ENCODE data around the gene CIB1.

CIB1 gene

GRCh38 chr15:90240856-90241255 is 7.1 kb upstream of the CIB1 start:
- no peak for DNase-seq (ENCODE audit: low read depth in 2 of 2)

DNA sequence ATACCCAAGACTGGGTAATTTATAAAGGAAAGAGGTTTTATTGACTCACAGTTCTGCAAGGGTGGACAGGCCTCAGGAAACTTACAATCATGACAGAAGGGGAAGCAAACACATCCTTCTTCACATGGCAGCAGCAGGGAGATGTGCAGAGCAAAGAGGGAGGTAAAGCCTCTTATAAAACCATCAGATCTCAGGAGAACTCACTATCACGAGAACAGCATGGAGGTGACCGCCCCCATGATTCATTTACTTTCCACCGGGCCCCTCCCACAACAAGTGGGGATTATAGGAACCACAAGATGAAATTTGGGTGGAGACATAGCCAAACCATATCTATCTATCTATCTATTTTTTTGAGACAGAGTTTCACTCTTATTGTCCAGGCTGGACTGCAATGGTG is 5.6 kb upstream of the CIB1 start:
- no peak for DNase-seq (ENCODE audit: low read depth in 2 of 2)

DNA sequence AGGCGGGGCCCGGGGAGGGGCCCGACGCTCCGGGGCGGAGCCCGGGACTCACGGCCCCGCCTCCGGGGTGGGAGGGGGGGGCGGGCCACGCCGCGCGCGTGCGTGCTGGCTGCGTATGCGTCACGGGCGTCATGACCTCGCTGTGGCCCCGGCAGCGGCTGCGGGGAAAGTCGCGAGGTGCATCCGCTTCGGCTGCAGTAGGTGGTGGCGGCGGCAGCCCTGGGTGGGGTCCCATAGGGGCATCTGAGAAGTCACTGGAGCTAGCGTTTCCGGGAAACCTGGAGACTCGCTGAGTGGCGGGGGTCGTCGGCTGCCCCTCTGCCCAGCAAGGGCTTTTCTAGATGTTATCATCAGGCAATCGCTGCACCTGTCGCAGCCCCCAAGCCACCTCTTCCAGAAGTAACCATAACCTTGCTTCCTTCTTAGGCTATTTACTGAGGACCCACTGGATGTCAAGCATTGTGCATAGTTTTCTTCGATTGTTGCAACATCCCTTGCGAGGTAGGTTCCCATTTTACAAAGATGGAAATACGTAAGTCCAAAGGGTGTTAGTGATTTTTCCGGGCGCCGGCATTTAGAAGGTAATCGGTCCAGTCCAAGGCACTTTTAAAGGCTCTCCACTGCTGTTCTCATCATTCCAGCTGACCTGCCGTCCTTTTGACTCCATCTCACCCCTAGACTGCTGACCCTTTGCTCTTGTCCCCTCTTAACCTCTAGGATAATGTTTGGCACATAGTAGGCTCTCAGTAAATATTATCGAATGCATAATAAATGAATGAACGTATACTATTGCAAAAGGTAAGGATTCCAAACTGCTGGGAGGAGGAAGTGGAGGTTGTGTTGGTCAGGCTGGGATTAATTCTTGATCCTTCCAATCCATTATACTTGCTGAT is 601 bp upstream of the CIB1 start, which contains the start of gene GDPGP1:
Gene GDPGP1, plus strand, starts transcription at position 114 of the 893 bp plus-strand sequence. CDS start 6,700 bp downstream, outside the sequence.
- DNase-seq (ENCODE audit: low read depth in 2 of 2) = no peak

GRCh38 chr15:90232941-90233386 is 777 bp downstream of the CIB1 start:
- no peak for DNase-seq (ENCODE audit: low read depth in 2 of 2)

DNA sequence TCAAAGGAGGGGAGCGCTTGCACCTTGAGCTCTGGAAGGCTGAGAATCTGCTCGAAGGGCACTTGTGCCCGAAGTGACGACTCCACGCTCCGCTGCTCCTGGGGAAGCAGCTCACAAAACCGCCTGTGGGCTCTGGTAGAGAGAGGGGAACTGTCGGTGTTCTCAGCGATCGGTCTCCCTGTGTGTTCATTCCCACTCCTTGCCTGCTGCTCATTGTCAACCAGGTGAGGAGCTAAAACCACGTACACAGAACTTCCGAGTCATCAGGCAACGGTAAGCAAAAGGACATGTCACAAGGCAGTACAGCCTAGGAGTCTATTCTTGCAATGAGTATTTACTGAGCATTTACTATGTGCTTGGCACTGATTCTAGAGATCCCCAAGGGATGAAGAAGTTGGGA is 1.5 kb downstream of the CIB1 start:
- no peak for DNase-seq (ENCODE audit: low read depth in 2 of 2)

DNA sequence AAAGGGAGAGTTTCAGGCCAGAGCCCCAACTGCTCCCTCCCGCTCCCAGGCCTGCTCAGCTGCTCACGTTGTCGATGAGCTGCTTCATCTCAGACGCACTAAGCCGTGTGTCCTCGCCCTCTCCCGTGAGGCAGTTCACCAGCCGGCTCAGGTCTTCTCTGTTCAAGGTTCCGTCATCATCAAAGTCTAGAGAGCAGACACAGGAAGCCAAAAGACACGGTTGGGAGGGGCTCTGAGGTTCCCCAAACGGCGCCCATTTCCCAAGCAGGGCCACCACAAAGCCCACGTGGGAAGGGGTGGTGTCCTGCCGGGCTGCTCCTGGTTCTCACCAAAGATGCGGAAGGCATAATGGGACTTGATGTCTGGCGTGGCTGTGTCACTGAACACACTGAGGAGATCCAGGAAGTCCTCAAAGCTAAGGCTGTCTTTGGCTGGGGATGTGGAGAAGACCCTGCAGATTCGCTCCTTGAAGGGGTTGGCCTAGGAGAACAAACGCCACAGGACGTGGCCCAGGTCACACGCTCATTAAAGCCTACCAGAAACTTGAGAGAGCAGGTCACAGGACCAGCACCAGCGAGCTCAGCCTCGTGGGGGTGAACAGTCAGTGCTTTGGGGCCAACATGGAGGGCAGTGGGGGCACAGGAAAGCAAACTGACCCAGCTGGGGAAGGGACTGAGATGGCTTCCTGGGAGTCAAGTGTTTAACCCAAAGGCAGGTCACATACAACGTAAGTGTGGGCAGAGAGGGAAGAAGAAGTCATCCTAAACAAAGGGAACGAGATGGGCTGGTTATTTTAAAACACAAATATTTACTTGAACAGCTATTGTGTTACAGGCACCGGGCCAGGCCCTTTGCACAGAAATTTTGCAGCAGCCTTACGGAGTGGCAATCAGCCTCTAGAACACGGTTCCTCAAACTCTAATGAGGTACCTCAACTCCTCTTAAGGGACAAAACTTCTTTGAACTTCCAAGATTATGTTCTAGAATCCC is 2.4 kb downstream of the CIB1 start:
- DNase-seq (ENCODE audit: low read depth in 2 of 2) = peak; percentile 48 to 53

DNA sequence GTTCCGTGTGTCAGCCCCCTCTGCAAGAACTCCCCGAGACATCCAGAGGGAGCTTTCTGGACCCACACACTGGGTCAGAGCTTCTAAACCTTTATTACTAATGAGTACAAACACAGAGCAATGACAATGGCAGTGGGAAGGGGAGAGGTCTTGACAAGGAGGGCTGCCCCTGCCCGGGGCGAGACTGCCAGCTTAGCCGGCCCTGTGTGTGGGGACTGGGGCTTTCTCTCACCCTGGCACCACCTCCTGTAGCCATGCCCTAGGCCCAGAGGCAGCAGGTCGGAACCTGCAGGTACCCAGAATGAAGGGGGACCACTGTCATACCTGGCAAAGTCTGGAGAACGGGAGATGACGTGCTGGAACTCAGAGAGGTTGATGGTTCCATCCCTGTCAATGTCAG is 3.1 kb downstream of the CIB1 start:
- DNase-seq (ENCODE audit: low read depth in 2 of 2) = no peak

DNA sequence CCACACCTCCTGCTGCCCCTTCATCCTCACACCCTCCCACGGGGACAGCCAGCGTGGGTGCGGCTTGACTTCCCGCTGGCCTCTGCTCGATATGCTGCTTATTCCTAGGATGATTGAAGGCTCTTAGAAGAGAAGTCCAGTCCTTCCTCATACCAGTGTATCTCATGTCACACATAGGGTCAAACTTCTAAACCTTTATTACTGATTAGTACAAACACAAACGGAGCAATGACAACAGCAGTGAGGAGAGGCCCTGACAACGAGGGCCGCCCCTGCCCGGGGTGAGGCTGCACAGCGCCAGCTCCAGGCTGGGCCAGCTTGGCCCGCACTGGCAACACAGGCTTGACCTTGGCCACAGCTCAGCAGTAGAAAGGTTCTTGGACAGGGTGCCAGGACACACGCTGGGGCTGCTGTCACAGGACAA is 3.7 kb downstream of the CIB1 start:
- no peak for DNase-seq (ENCODE audit: low read depth in 2 of 2)

DNA sequence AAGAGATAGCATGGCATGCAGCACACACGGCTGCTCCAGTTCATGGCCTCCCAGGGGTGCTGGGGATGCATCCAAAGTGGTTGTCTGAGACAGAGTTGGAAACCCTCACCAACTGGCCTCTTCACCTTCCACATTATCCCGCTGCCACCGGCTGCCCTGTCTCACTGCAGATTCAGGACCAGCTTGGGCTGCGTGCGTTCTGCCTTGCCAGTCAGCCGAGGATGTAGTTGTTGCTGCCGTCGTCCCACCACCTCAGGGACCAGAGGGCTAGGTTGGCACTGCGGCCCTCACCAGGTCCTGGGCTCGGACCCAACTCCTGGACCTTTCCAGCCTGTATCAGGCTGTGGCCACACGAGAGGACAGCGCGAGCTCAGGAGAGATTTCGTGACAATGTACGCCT is 4.8 kb downstream of the CIB1 start:
- no peak for DNase-seq (ENCODE audit: low read depth in 2 of 2)

GRCh38 chr15:90227816-90228772 is 5.6 kb downstream of the CIB1 start:
- no peak for DNase-seq (ENCODE audit: low read depth in 2 of 2)

- no peak for DNase-seq (ENCODE audit: low read depth in 2 of 2)
Measured at GRCh38 chr15:90227336-90227735, 6.4 kb downstream of the CIB1 start.

GRCh38 chr15:90225504-90226234 is 8.1 kb downstream of the CIB1 start:
- DNase-seq (ENCODE audit: low read depth in 2 of 2) = no peak

GRCh38 chr15:90225047-90225446 is 8.7 kb downstream of the CIB1 start:
- no peak for DNase-seq (ENCODE audit: low read depth in 2 of 2)

GRCh38 chr15:90223441-90224165 is 10.1 kb downstream of the CIB1 start:
- no peak for DNase-seq (ENCODE audit: low read depth in 2 of 2)

DNA sequence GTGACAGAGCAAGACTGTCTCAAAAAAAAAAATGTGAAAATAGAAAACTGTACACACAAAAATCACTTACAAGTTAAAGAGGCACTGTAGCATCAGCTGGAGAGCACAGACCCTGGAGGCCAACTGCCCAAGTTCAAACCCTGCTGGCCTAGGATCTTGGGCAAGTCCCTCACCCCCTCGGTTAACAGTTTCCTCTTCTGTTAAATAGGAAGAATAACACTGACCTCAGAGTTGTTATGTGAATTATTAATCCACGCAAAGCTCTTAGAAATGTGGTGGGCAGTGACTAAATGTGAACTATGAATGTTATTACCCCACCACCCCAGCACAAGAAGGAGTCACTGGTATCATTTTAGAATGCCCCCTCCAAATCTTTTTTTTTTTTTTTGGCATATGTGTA is 11.2 kb downstream of the CIB1 start:
- no peak for DNase-seq (ENCODE audit: low read depth in 2 of 2)

DNA sequence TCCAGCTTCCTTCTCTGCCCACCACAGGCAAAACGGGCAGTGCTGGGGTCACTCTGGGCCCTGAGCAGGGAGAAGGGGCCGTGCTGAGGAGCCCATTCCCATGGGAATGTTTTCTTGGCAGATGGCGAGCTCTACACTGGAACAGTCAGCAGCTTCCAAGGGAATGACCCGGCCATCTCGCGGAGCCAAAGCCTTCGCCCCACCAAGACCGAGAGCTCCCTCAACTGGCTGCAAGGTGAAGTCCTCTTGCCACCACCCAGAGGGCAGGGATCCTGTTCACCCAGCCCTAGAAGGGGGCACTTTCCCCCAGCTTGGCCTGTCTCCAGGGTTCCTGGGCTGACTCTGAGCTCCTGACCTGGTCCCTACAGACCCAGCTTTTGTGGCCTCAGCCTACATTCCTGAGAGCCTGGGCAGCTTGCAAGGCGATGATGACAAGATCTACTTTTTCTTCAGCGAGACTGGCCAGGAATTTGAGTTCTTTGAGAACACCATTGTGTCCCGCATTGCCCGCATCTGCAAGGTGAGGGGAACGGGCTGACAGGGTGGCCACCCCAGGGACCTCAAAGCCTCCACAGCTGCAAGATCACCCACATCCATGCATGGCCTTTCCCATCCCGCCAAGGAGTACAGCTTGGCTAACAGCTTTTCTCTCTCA is 12.4 kb downstream of the CIB1 start:
- DNase-seq (ENCODE audit: low read depth in 2 of 2) = no peak

DNA sequence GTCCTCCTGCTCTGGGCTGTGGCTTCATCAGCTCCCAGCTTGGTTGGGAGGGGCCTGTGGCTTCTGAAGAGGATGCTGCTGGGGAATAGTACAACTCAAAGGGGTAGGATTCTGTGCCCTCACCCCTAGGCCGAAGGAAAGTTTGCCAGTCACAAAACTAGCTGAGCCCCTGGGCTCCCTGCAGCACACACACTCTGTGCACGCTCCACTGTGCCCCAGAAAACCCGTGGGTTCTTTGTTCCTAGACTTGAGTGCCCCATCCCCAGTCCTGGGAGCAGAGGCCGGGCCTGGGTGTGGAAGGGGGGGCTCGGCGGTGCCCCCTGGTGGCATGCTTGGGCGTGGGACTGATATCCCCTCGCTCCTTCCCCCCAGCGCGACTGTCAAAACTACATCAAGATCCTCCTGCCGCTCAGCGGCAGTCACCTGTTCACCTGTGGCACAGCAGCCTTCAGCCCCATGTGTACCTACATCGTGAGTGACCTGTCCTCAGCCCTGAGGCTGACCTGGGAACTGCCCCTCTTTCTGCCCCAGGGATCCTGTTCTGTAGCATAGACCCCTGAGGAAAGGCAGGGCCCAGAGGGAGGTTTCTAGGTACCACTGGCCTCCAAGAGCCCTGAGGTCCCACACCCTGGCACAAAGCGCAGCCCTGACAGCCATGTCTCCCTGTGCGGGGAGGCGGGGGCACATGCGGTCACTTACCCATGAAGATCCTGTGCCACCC is 14.2 kb downstream of the CIB1 start:
- no peak for DNase-seq (ENCODE audit: low read depth in 2 of 2)

DNA sequence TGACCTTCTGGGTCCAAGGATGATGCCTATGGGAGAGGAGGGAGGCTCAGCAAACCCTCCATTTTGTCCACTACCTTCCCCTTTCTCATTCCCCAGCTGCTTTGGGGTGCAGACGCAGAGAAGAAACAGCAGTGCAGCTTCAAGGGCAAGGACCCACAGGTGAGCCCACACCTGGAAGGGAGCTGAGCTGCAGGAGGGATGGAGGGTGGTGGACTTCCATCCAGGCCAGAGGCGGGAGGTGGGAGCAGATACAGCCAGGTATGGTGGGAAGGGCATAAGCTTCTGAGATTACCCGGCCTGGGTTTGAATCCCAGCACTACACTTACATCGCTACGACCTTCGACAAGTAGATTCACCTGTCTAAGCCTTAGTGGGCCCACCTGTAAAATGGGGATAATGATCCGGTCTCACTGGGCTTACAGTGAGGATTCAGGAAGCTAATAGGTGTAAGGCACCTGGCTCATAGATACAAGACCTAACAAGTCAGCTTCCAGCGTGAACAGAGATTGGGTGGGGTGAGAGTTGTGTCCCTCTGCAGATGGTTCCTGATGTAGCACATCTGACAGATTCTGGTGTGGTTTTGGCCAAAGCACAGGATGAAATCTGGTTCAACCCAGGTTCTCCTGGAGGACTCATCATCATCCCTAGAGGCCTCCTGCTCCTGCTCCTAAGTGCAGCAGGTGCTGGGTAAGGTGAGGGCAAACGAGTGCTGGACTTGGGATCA is 15.9 kb downstream of the CIB1 start:
- DNase-seq (ENCODE audit: low read depth in 2 of 2) = no peak
